Liver (tissue), 9 donors: ENCODE data around the gene MARCHF2. TPM values are rescaled to one million over a fixed set of nuclear protein-coding genes. Genes with fewer than 3 reads are reported as not detected.
A peak's percentile ranks its signal among the peaks of the same experiment; 100 is the strongest.

ENCODE experiments used
- DNase-seq: peaks from one replicate; pipeline ENCODE4 v3.0.0-alpha.2; 2017; ENCODE audit warnings: low spot score
- H3K27ac ChIP-seq, 2 donors: one replicate each; pipeline ENCODE4 v1.7.0; 2013; ENCODE audit warnings: inconsistent platforms in 2 of 2, low read length in 2 of 2, control low read depth in 1 of 2, low read depth in 1 of 2, mild to moderate bottlenecking in 1 of 2
- H3K27me3 ChIP-seq, 4 donors: one replicate each; pipeline versions ENCODE4 v1.6.1 to v1.7.0; 2013; ENCODE audit warnings: low read length in 3 of 4, inconsistent platforms in 1 of 4, mild to moderate bottlenecking in 1 of 4, moderate library complexity in 1 of 4; ENCODE audit not compliant: control insufficient read depth in 4 of 4, insufficient read depth in 4 of 4
- H3K36me3 ChIP-seq, 4 donors: one replicate each; pipeline versions ENCODE4 v1.6.1 to v1.7.0; 2013; ENCODE audit warnings: low read length in 3 of 4, mild to moderate bottlenecking in 3 of 4, low read depth in 1 of 4, moderate library complexity in 1 of 4; ENCODE audit not compliant: control insufficient read depth in 4 of 4, insufficient read depth in 3 of 4
- H3K4me1 ChIP-seq, 4 donors: one replicate each; pipeline versions ENCODE4 v1.6.1 to v1.7.0; 2013; ENCODE audit warnings: low read length in 3 of 4, mild to moderate bottlenecking in 3 of 4, moderate library complexity in 1 of 4; ENCODE audit not compliant: control insufficient read depth in 4 of 4, insufficient read depth in 4 of 4
- H3K4me3 ChIP-seq, 3 donors: one replicate each; pipeline versions ENCODE4 v1.6.1 to v1.7.0; 2013; ENCODE audit warnings: low read length in 3 of 3, control low read depth in 1 of 3, low read depth in 1 of 3, mild to moderate bottlenecking in 1 of 3
- H3K9ac ChIP-seq, 2 donors: one replicate each; pipeline ENCODE4 v1.7.0; 2013; ENCODE audit warnings: low read length in 2 of 2, mild to moderate bottlenecking in 2 of 2, moderate library complexity in 2 of 2, control low read depth in 1 of 2, low read depth in 1 of 2
- H3K9me3 ChIP-seq, 4 donors: one replicate each; pipeline versions ENCODE4 v1.6.1 to v1.7.0; 2013; ENCODE audit warnings: low read length in 3 of 4; ENCODE audit not compliant: control insufficient read depth in 4 of 4
- ATF3 ChIP-seq: IDR thresholded peaks from 2 replicates; pipeline ENCODE4 v1.6.1; 2016; ENCODE audit warnings: antibody characterized with exemption
- EGR1 ChIP-seq, 2 donors: IDR thresholded peaks; 2 replicates each; pipeline ENCODE4 v1.6.1; 2016 to 2018; ENCODE audit warnings: antibody characterized with exemption in 2 of 2, low read depth in 2 of 2
- FOXA1 ChIP-seq: IDR thresholded peaks from 2 replicates; pipeline ENCODE4 v1.6.1; 2016; ENCODE audit warnings: antibody characterized with exemption
- FOXA2 ChIP-seq: IDR thresholded peaks from 2 replicates; pipeline ENCODE4 v1.6.1; 2016; ENCODE audit warnings: antibody characterized with exemption
- GABPA ChIP-seq, 2 donors: IDR thresholded peaks in 1 of 2; conservative IDR thresholded peaks in 1 of 2; 2 replicates each; pipeline ENCODE4 v1.6.1; 2016; ENCODE audit warnings: antibody characterized with exemption in 2 of 2, mild to moderate bottlenecking in 1 of 2, moderate library complexity in 1 of 2
- HNF4A ChIP-seq, 2 donors: conservative IDR thresholded peaks; 2 replicates each; pipeline ENCODE4 v1.6.1; 2016; ENCODE audit warnings: antibody characterized with exemption in 2 of 2, mild to moderate bottlenecking in 2 of 2
- HNF4G ChIP-seq: IDR thresholded peaks from 2 replicates; pipeline ENCODE4 v1.6.1; 2016; ENCODE audit warnings: antibody characterized with exemption
- JUND ChIP-seq, 2 donors: IDR thresholded peaks; 2 replicates each; pipeline ENCODE4 v1.6.1; 2016; ENCODE audit warnings: antibody characterized with exemption in 2 of 2
- NR2F2 ChIP-seq: IDR thresholded peaks from 2 replicates; pipeline ENCODE4 v1.6.1; 2016; ENCODE audit warnings: antibody characterized with exemption
- RAD21 ChIP-seq, 2 donors: IDR thresholded peaks; 2 replicates each; pipeline ENCODE4 v1.6.1; 2016; ENCODE audit warnings: antibody characterized with exemption in 2 of 2, mild to moderate bottlenecking in 2 of 2
- RXRA ChIP-seq, 2 donors: IDR thresholded peaks; 2 replicates each; pipeline ENCODE4 v1.6.1; 2017 to 2018; ENCODE audit warnings: antibody characterized with exemption in 2 of 2, mild to moderate bottlenecking in 1 of 2
- TAF1 ChIP-seq: conservative IDR thresholded peaks from 2 replicates; pipeline ENCODE4 v1.6.1; 2016; ENCODE audit warnings: antibody characterized with exemption, mild to moderate bottlenecking
- YY1 ChIP-seq: IDR thresholded peaks from 2 replicates; pipeline ENCODE4 v1.6.1; 2016; ENCODE audit warnings: antibody characterized with exemption, mild to moderate bottlenecking
- ZBTB33 ChIP-seq: IDR thresholded peaks from 2 replicates; pipeline ENCODE4 v1.6.1; 2016; ENCODE audit warnings: antibody characterized with exemption
- WGBS: extraction: QIAGEN DNeasy Blood & Tissue Kit; methylation state at CpG from one replicate; pipeline ENCODE4 v1.1.7; 2013; 5-methylcytosine and 5-hydroxymethylcytosine counted together
- polyA plus RNA-seq, 2 donors: library from polyadenylated mRNA; stranded (reverse) in 1 of 2; unstranded in 1 of 2; fragments of 200-250 nt in 1 of 2; fragments of >200 nt in 1 of 2; fragmentation: Nextera tagmentation in 1 of 2; extraction: Ambion mirVana in 1 of 2; gene quantifications; one replicate each; pipeline versions ENCODE4 v1.2.1 to v1.2.3, GENCODE V29; 2013 to 2015
- total RNA-seq, 2 donors: library from RNA; depleted of rRNA; stranded (reverse); fragments of >200 nt; gene quantifications; one replicate each; pipeline ENCODE4 v1.2.3, GENCODE V29; 2014
- TF ChIP-seq, protein P1 (sequence below): fragments of 150-350 bp; IDR thresholded peaks from 2 replicates; pipeline ENCODE4 v1.5.1; 2017; ENCODE audit warnings: improper control_type of control experiment, low read depth, low read length; ENCODE audit not compliant: missing input control
- TF ChIP-seq, protein P2 (sequence below): IDR thresholded peaks from 2 replicates; pipeline ENCODE4 v1.6.1; 2016; ENCODE audit warnings: antibody characterized with exemption
- TF ChIP-seq, protein P3 (sequence below): IDR thresholded peaks from 2 replicates; pipeline ENCODE4 v1.6.1; 2016; ENCODE audit warnings: antibody characterized with exemption, mild to moderate bottlenecking
- donor health status: healthy.
- donor health status: healthy.
- donor health status: healthy.
- donor health status: healthy.
- donor health status: healthy.

The MARCHF2 gene
- total and polyA plus RNA-seq, 4 donors = 21.6 to 89.5 (median 58.8) TPM

GRCh38 chr19:8457827-8458226 lies 44.7 kb downstream of the MARCHF2 start:
- H3K27ac ChIP-seq = no peak overlapping the region
- H3K27me3 ChIP-seq = no peaks in the 10 kb centered on the region
- 79% methylated on average over 1 of the region's 1 CpG for WGBS
- DNase-seq = no peak
- peaks cover 2 to 30% (median 15%) of the 10 kb centered on the region in 4 donors for H3K36me3 ChIP-seq
- H3K4me3 ChIP-seq = no peak overlapping the region
- H3K9me3 ChIP-seq = no peaks in the 10 kb centered on the region
- H3K4me1 ChIP-seq = peaks cover 24 to 51% (median 41%) of the 10 kb centered on the region in 4 donors
- peak overlapping the region in 1 of 2 donors; percentile 6 for H3K9ac ChIP-seq
- TF ChIP-seq FOXA2 (no peak), TAF1 (no peak), RXRA (IDR thresholded peaks at IDR 0.05) (no peak), YY1 (no peak), NR2F2 (no peak), ZBTB33 (no peak), HNF4G (no peak), GABPA (IDR thresholded peaks at IDR 0.05 in 1 of 2, conservative IDR thresholded peaks at IDR 0.05 in 1 of 2) (no peak), ATF3 (no peak), HNF4A (conservative IDR thresholded peaks at IDR 0.05) (no peak), JUND (IDR thresholded peaks at IDR 0.05) (no peak)
- TF ChIP-seq, protein P1, sequence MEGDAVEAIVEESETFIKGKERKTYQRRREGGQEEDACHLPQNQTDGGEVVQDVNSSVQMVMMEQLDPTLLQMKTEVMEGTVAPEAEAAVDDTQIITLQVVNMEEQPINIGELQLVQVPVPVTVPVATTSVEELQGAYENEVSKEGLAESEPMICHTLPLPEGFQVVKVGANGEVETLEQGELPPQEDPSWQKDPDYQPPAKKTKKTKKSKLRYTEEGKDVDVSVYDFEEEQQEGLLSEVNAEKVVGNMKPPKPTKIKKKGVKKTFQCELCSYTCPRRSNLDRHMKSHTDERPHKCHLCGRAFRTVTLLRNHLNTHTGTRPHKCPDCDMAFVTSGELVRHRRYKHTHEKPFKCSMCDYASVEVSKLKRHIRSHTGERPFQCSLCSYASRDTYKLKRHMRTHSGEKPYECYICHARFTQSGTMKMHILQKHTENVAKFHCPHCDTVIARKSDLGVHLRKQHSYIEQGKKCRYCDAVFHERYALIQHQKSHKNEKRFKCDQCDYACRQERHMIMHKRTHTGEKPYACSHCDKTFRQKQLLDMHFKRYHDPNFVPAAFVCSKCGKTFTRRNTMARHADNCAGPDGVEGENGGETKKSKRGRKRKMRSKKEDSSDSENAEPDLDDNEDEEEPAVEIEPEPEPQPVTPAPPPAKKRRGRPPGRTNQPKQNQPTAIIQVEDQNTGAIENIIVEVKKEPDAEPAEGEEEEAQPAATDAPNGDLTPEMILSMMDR = no peak
- TF ChIP-seq, protein P2, sequence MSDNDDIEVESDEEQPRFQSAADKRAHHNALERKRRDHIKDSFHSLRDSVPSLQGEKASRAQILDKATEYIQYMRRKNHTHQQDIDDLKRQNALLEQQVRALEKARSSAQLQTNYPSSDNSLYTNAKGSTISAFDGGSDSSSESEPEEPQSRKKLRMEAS = no peak
- TF ChIP-seq, protein P3, sequence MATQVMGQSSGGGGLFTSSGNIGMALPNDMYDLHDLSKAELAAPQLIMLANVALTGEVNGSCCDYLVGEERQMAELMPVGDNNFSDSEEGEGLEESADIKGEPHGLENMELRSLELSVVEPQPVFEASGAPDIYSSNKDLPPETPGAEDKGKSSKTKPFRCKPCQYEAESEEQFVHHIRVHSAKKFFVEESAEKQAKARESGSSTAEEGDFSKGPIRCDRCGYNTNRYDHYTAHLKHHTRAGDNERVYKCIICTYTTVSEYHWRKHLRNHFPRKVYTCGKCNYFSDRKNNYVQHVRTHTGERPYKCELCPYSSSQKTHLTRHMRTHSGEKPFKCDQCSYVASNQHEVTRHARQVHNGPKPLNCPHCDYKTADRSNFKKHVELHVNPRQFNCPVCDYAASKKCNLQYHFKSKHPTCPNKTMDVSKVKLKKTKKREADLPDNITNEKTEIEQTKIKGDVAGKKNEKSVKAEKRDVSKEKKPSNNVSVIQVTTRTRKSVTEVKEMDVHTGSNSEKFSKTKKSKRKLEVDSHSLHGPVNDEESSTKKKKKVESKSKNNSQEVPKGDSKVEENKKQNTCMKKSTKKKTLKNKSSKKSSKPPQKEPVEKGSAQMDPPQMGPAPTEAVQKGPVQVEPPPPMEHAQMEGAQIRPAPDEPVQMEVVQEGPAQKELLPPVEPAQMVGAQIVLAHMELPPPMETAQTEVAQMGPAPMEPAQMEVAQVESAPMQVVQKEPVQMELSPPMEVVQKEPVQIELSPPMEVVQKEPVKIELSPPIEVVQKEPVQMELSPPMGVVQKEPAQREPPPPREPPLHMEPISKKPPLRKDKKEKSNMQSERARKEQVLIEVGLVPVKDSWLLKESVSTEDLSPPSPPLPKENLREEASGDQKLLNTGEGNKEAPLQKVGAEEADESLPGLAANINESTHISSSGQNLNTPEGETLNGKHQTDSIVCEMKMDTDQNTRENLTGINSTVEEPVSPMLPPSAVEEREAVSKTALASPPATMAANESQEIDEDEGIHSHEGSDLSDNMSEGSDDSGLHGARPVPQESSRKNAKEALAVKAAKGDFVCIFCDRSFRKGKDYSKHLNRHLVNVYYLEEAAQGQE = no peak

DNA sequence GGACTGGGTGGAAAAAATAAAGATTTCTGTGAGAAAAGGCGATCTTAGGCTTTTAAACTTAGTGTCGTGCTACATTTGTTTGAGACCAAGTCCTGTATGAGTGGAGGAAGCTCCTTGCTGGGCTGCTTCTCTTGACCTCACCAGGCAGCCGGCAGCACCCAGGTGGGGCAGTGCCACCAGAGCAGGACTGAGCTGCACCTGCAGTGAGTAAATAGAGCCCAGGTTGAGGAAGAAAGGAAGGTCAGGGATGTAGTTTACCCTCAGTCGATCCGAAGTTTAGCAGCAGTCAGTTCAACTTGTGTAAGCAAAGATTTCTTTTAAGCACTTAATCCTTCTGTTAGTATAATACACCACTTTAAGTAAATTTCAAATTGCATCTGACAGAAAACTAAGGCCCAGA lies 45.3 kb downstream of the MARCHF2 start:
- Histone ChIP-seq H3K9me3 (no peaks in the 10 kb centered on the region), H3K4me3 (no peak overlapping the region), H3K27ac (no peak overlapping the region), H3K27me3 (no peaks in the 10 kb centered on the region), H3K4me1 (peaks cover 21 to 45% (median 41%) of the 10 kb centered on the region in 4 donors), H3K9ac (no peak overlapping the region), H3K36me3 (peaks cover 2 to 31% (median 18%) of the 10 kb centered on the region in 4 donors)
- 51% methylated on average over 5 of the region's 5 CpGs for WGBS
- TF ChIP-seq GABPA (IDR thresholded peaks at IDR 0.05 in 1 of 2, conservative IDR thresholded peaks at IDR 0.05 in 1 of 2) = no peak
- no peak for TF ChIP-seq RAD21 (IDR thresholded peaks at IDR 0.05)
- TF ChIP-seq, protein P2 = no peak
- TF ChIP-seq FOXA1 = no peak
- TF ChIP-seq FOXA2 = no peak
- no peak for TF ChIP-seq EGR1 (IDR thresholded peaks at IDR 0.05; ENCODE audit: low read depth in 2 of 2)
- DNase-seq = no peak
